HepG2 (cell line): ENCODE data around the gene UBC. TPM values are rescaled to one million over a fixed set of nuclear protein-coding genes. Genes with fewer than 3 reads are reported as not detected.

Experiments used
- ATAC-seq: fragments of 200-7000 bp; cut with Tn5 transposase; 3 replicates; pipeline ENCODE4 v1.9.1; 2020; ENCODE audit warnings: mild to moderate bottlenecking, moderate library complexity
- BruUV-seq: library from RNA; stranded (reverse); fragments of 400-500 nt; replicated peaks from 2 replicates; lab custom pipeline; 2021; lab: Mats Ljungman, UMichigan
- CTCF ChIA-PET: fragments of 300-600 bp; formaldehyde crosslinking; extraction: SDS; loops from one replicate; lab custom pipeline; 2021; ENCODE audit warnings: low total read pairs, inconsistent platforms, low intra/inter-chr PET ratio; lab: Yijun Ruan, JAX
- POLR2A ChIA-PET: fragments of 350-600 bp; sonication (Branson Sonifier 250); formaldehyde crosslinking; loops from one replicate; lab custom pipeline; 2020; ENCODE audit warnings: antibody characterized with exemption, inconsistent platforms; lab: Yijun Ruan, JAX
- DNase-seq: peaks from one replicate; pipeline ENCODE4 v3.0.0-alpha.2; 2015; ENCODE audit warnings: low spot score
- FAIRE-seq: peaks from 3 replicates; lab custom pipeline; 2011; peaks lifted over from hg19 to GRCh38; lab: Jason Lieb, UNC
- H2AFZ ChIP-seq: one replicate; pipeline ENCODE4 v1.6.1; 2011; ENCODE audit warnings: low read length, inconsistent platforms
- H3K27ac ChIP-seq: fragments of 300-600 bp; 3 replicates; pipeline ENCODE4 v1.8.0; 2011; ENCODE audit warnings: mixed run types, mild to moderate bottlenecking, mixed read lengths, low read length, inconsistent platforms; ENCODE audit not compliant: insufficient read depth; ENCODE audit errors: extremely low read length
- H3K27me3 ChIP-seq, 2 experiments: fragments of 200-600 bp in 1 of 2; 2 replicates in 1 of 2; 3 replicates in 1 of 2; pipeline versions ENCODE4 v1.6.0 to v1.8.0; 2011; ENCODE audit warnings: low read length in 2 of 2, mild to moderate bottlenecking in 2 of 2, moderate library complexity in 2 of 2, inconsistent platforms in 1 of 2; ENCODE audit not compliant: insufficient read depth in 2 of 2, control insufficient read depth in 1 of 2
- H3K36me3 ChIP-seq, 2 experiments: fragments of 200-600 bp in 1 of 2; replicated peaks in 1 of 2; 2 replicates in 1 of 2; 3 replicates in 1 of 2; pipeline versions ENCODE4 v1.5.1 to v1.8.0; 2011; ENCODE audit warnings: low read length in 2 of 2, inconsistent platforms in 1 of 2; ENCODE audit not compliant: insufficient read depth in 2 of 2, control insufficient read depth in 1 of 2
- H3K4me1 ChIP-seq: 2 replicates; pipeline ENCODE4 v1.5.1; 2012; ENCODE audit warnings: low read length, inconsistent platforms; ENCODE audit not compliant: insufficient read depth
- H3K4me2 ChIP-seq: 2 replicates; pipeline ENCODE4 v1.6.0; 2011; ENCODE audit warnings: low read depth, low read length, inconsistent platforms
- H3K4me3 ChIP-seq, 3 experiments: fragments of 200-600 bp in 1 of 3; sonication (generic), shearing (Covaris generic) in 1 of 3; replicated peaks in 1 of 3; 2 replicates each; pipeline ENCODE4 v1.5.1; 2011 to 2016; ENCODE audit warnings: low read length in 3 of 3, inconsistent platforms in 2 of 3, low read depth in 2 of 3, mild to moderate bottlenecking in 2 of 3, control low read depth in 1 of 3, mixed read lengths in 1 of 3; ENCODE audit not compliant: insufficient read depth in 1 of 3
- H3K79me2 ChIP-seq: one replicate; pipeline ENCODE4 v1.6.1; 2011; ENCODE audit warnings: low read length, inconsistent platforms; ENCODE audit not compliant: insufficient read depth
- H3K9ac ChIP-seq: 2 replicates; pipeline ENCODE4 v1.6.0; 2011; ENCODE audit warnings: mild to moderate bottlenecking, low read depth, low read length, inconsistent platforms; ENCODE audit not compliant: insufficient read depth
- H3K9me3 ChIP-seq: 2 replicates; pipeline ENCODE4 v1.5.1; 2012; ENCODE audit warnings: mild to moderate bottlenecking, low read length
- H4K20me1 ChIP-seq: 2 replicates; pipeline ENCODE4 v1.6.0; 2011; ENCODE audit warnings: inconsistent platforms, mild to moderate bottlenecking, low read length, moderate library complexity; ENCODE audit not compliant: insufficient read depth
- ARNTL ChIP-seq: sonication (generic); formaldehyde crosslinking; IDR thresholded peaks from 2 replicates; pipeline ENCODE4 v1.4.0; 2020; ENCODE audit warnings: mild to moderate bottlenecking, missing genetic modification reagents
- FIP1L1 ChIP-seq: fragments of 200-400 bp; formaldehyde crosslinking; IDR thresholded peaks from 2 replicates; pipeline ENCODE4 v1.6.1; 2018; ENCODE audit warnings: low read depth, mild to moderate bottlenecking, low read length, moderate library complexity, borderline replicate concordance; ENCODE audit not compliant: insufficient read depth
- POGZ ChIP-seq: sonication (generic); formaldehyde crosslinking; IDR thresholded peaks from 2 replicates; pipeline ENCODE4 v1.4.0; 2020; ENCODE audit warnings: mild to moderate bottlenecking, missing genetic modification reagents
- ZBTB1 ChIP-seq: sonication (generic); formaldehyde crosslinking; IDR thresholded peaks from 2 replicates; pipeline ENCODE4 v1.4.0; 2020; ENCODE audit warnings: missing genetic modification reagents, borderline replicate concordance
- ZBTB43 ChIP-seq: sonication (generic); formaldehyde crosslinking; conservative IDR thresholded peaks from 2 replicates; pipeline ENCODE4 v1.4.0; 2020; ENCODE audit warnings: missing genetic modification reagents
- ZNF263 ChIP-seq: sonication (generic); formaldehyde crosslinking; IDR thresholded peaks from 2 replicates; pipeline ENCODE4 v1.4.0; 2020; ENCODE audit warnings: missing genetic modification reagents
- WGBS: methylation state at CpG from one replicate; pipeline ENCODE4 v1.1.6; 2017; ENCODE audit warnings: low lambda C conversion rate; 5-methylcytosine and 5-hydroxymethylcytosine counted together
- in situ Hi-C: cut with HindIII; loops from 2 replicates; pipeline ENCODE4 v1.10.0; 2017; ENCODE audit warnings: low pct_unique_long_range_greater_than_20kb; ENCODE audit not compliant: extremely low pct_ligation_motif_present
- intact Hi-C: fragments of 100-400 bp; cut with micrococcal nuclease; formaldehyde crosslinking; loops from one replicate; pipeline ENCODE4 v1.10.0; 2022; ENCODE audit not compliant: unreplicated experiment
- polyA plus RNA-seq, 8 experiments: library from polyadenylated mRNA; depleted of rRNA in 3 of 8; stranded (reverse) in 7 of 8; unstranded in 1 of 8; fragments of >200 nt; fragmentation: Illumina TruSeq in 4 of 8; extraction: Trizol in 4 of 8; gene quantifications; 2 replicates each; pipeline versions ENCODE4 v1.2.1 to v1.2.3, GENCODE V29; 2011 to 2016; ENCODE audit warnings: low read depth in 4 of 8, missing spikeins in 1 of 8, mixed read lengths in 1 of 8; ENCODE audit not compliant: insufficient read depth in 1 of 8
- total RNA-seq, 5 experiments: library from RNA; depleted of rRNA; stranded (reverse); fragments of >200 nt; fragmentation: Illumina TruSeq; extraction: Trizol; gene quantifications; 2 replicates each; pipeline ENCODE4 v1.2.3, GENCODE V29; 2016; ENCODE audit warnings: low read depth in 1 of 5

Gene UBC
- total and polyA plus RNA-seq, 2 of the 13 experiments (the other 11 are each of a cell fraction or from before 2014, with no cell fraction given) = 805 to 1,432 TPM

GRCh38 chr12:124875803-124876132, 38.7 kb downstream of the UBC start (continued):
- TF ChIP-seq FIP1L1 (no peak), ARNTL (CRISPR knock-in tag) (no peak), ZBTB43 (CRISPR knock-in tag) (no peak)

DNA sequence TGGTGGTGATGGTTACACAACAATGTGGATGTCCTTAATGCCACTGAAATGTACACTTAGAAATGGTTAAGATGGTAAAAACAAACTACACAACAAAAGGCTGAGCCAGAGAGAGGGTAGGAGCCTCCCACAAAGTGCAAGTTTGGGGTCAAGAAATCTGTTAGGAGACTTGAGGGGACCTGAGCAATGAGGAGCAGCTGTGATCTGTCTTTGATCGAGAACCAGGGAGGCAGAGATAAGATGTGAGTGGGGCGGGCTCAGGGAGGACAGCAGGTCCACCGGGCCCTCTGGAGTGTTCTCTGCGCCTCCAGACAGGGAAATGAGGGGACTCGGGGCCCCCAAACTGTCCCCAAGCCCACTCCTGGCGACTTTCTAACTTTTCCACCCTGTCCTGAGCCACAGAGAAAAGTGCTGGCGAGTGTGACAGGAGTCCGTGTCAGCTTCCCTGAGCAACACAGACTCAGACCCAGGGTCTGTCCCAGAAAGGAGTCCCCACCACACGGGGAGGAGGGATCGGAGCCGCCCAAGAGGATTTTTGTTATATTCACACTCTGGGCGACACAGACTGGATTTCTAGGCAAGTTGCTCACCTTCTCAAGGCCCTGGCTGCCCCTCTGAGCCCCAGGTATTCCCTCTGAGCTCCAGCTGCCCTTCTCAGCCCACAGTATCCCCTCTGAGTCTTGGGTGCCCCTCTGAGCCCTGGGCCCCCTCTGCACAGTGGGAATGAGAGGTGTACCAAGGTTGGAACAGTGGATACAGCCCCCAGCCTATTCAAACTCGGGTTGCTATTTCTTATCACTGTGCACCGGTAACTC, 39.3 kb downstream of the UBC start:
- ChIA-PET POLR2A (no interaction called here), CTCF (no interaction called here)
- no peak for DNase-seq
- Histone ChIP-seq H3K36me3 (no peaks in the 10 kb centered on the region), H4K20me1 (no peaks in the 10 kb centered on the region), H3K27me3 (no peaks in the 10 kb centered on the region), H3K79me2 (no peaks in the 10 kb centered on the region), H3K27ac (peak overlapping the region; percentile 17), H3K4me1 (peaks cover 90% of the 10 kb centered on the region), H3K9ac (peak overlapping the region; percentile 44; the same call in 1 of the 2 replicates), H3K4me3 (peak overlapping the region in 1 of 3 experiments; percentile 6; a peak in 1 of 6 replicates), H3K4me2 (peak overlapping the region; percentile 54), H3K9me3 (no peaks in the 10 kb centered on the region), H2AFZ (no peak overlapping the region)
- no peak for FAIRE-seq
- 0 out of 2 replicates have a peak, but pooled peaks have one; percentile 24 for TF ChIP-seq POGZ (CRISPR knock-in tag)
- TF ChIP-seq ZBTB1 (CRISPR knock-in tag) = no peak
- 0 out of 2 replicates have a peak, but pooled peaks have one; percentile 31 for TF ChIP-seq ZNF263 (CRISPR knock-in tag)
- BruUV-seq = no TSS peak
- intact Hi-C loops = no loop called here
- 47% methylated on average over 4 of the region's 14 CpGs for WGBS
- peak; percentile 10; the same call in 1 of the 3 replicates for ATAC-seq
- in situ Hi-C loops = no loop called here
